Measurements from ENCODE around the gene PRPSAP1.

Gene PRPSAP1

GRCh38 chr17:76397184-76397583 is 43.5 kb upstream of the PRPSAP1 start:
- Histone ChIP-seq H3K9me3 (no peaks in the 10 kb centered on the region), H3K4me3 (ENCODE audit: low read depth, low read length) (no peak overlapping the region), H3K36me3 (peaks cover 86% of the 10 kb centered on the region), H3K27me3 (no peaks in the 10 kb centered on the region), H3K4me1 (peaks cover 3% of the 10 kb centered on the region; the same call in 1 of the 2 replicates)
- TF ChIP-seq CTCF (IDR thresholded peaks at IDR 0.05; ENCODE audit: low read depth, low read length), result peak; percentile 18; the same call in 1 of the 2 replicates
- no peak for DNase-seq

DNA sequence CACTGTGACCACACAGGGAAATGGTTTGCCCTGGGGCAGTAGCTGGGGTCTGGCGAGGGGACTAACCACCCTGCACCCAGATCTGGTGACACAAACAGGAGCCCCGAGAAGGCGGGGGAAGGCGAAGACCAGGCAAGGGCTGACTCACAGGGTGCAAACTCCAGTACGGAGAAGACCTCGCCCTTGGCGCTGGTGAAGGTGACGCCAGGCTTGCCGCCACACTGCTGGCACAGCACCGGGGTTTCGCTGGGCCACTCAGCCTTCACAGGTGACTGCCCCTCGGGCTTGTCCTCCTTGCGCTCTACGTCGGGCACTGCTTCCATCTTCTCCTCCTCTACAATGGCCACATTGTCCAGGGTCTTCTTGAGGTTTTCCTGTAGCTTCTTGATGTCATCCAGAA is 42.3 kb upstream of the PRPSAP1 start:
- Histone ChIP-seq H3K4me3 (ENCODE audit: low read depth, low read length) (no peak overlapping the region), H3K9me3 (no peaks in the 10 kb centered on the region), H3K27me3 (no peaks in the 10 kb centered on the region), H3K4me1 (peaks cover 3% of the 10 kb centered on the region; the same call in 1 of the 2 replicates), H3K36me3 (peaks cover 85% of the 10 kb centered on the region)
- no peak for DNase-seq
- TF ChIP-seq CTCF (IDR thresholded peaks at IDR 0.05; ENCODE audit: low read depth, low read length), result no peak

DNA sequence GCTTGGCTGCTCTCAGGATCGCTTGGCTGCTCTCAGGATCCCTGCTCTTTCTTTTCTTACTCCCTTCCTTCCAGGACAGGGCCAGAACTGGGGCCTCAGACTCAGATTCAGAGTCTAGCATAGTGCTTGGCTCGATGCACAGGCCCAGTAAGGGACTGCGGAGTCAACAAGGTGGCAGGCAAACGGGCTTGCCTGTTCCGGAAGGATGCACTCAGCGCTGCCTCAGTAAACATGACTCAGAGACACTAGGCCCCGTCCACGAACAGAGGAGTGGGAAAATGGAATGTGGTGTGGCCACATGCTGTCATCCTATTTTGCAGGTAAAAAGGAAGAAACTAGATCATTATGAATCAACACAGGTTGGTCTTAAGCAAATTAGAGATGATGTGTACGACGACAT is 40.5 kb upstream of the PRPSAP1 start:
- Histone ChIP-seq H3K4me3 (ENCODE audit: low read depth, low read length) (no peak overlapping the region), H3K36me3 (peaks cover 70% of the 10 kb centered on the region), H3K4me1 (peaks cover 9% of the 10 kb centered on the region), H3K9me3 (no peaks in the 10 kb centered on the region), H3K27me3 (no peaks in the 10 kb centered on the region)
- DNase-seq, result no peak
- TF ChIP-seq CTCF (IDR thresholded peaks at IDR 0.05; ENCODE audit: low read depth, low read length), result no peak

DNA sequence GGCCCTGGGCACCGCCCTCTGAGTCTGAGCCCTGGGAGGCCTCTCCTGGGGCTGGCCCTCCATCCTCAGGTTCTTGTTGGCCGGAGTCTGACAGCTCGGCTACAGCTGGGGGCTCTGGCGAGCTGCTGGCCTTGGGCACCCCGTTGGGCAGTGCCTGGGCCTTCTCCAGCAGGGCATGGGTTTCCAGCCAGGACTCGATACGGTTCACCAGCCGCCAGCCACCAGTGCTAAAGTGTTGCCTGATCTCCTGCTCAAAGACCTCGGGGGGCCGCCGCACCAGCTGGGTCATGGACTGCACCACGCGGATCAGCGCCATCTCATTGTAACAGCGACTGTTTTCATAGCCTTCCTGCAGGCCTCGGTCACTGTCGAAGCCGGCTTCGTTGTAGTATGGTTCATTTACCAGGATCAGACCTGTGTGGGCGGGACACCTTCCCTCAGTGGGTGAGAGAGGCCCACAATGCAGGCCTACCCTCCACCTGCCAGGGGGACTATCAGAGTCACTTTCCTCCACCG is 37.5 kb upstream of the PRPSAP1 start:
- Histone ChIP-seq H3K4me3 (ENCODE audit: low read depth, low read length) (no peak overlapping the region), H3K4me1 (peaks cover 11% of the 10 kb centered on the region), H3K9me3 (no peaks in the 10 kb centered on the region), H3K36me3 (peaks cover 41% of the 10 kb centered on the region), H3K27me3 (no peaks in the 10 kb centered on the region)
- no peak for TF ChIP-seq CTCF (IDR thresholded peaks at IDR 0.05; ENCODE audit: low read depth, low read length)
- no peak for DNase-seq

DNA sequence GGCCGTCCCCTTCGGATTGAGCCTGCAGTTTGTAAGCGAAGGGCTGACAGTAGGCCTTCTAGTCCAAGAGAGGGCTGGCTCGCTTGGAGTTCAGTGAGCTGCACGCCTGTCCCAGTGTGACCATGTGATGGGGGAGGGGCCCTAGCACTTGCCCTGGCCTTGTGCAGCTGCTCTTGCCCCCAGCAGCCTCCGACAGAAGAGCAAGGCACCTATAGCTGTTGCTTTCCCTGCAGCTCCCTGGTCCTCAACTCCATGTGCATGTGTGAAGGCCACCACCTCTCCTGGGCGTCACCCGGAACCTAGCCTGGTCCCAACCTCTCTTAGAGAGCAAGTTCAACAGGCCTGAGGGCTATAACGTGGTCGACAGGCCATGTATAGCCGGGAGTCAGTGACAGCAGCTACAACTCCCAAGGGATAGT is 36.3 kb upstream of the PRPSAP1 start:
- Histone ChIP-seq H3K4me3 (ENCODE audit: low read depth, low read length) (no peak overlapping the region), H3K4me1 (peaks cover 16% of the 10 kb centered on the region), H3K27me3 (peaks cover 10% of the 10 kb centered on the region), H3K9me3 (no peaks in the 10 kb centered on the region), H3K36me3 (peaks cover 30% of the 10 kb centered on the region)
- no peak for TF ChIP-seq CTCF (IDR thresholded peaks at IDR 0.05; ENCODE audit: low read depth, low read length)
- peak; percentile 73 for DNase-seq

GRCh38 chr17:76388966-76389888 is 35.5 kb upstream of the PRPSAP1 start:
- Histone ChIP-seq H3K9me3 (no peaks in the 10 kb centered on the region; the same call in 1 of the 2 replicates), H3K4me1 (peaks cover 16% of the 10 kb centered on the region), H3K27me3 (peaks cover 18% of the 10 kb centered on the region), H3K36me3 (peaks cover 24% of the 10 kb centered on the region), H3K4me3 (ENCODE audit: low read depth, low read length) (no peak overlapping the region)
- no peak for TF ChIP-seq CTCF (IDR thresholded peaks at IDR 0.05; ENCODE audit: low read depth, low read length)
- DNase-seq, result no peak

Data from BE2C (cell line).